Activated CD4-positive, alpha-beta T cell treated with anti-CD3 and anti-CD28 coated beads, Interleukin-2, amount 50 U/mL, for 4 hours (primary cell): Measurements from ENCODE around the gene COP1.
A peak's percentile ranks its signal among the peaks of the same experiment; 100 is the strongest.
"Not testable (repeated sequence)": the region's sequence is repeated elsewhere in the genome, so short reads cannot be mapped to it uniquely, and the experiment has no call there.

ENCODE experiments used
- DNase-seq, 2 experiments: peaks; one replicate each; pipeline ENCODE4 v3.0.0-alpha.2; 2020

The COP1 gene

DNA sequence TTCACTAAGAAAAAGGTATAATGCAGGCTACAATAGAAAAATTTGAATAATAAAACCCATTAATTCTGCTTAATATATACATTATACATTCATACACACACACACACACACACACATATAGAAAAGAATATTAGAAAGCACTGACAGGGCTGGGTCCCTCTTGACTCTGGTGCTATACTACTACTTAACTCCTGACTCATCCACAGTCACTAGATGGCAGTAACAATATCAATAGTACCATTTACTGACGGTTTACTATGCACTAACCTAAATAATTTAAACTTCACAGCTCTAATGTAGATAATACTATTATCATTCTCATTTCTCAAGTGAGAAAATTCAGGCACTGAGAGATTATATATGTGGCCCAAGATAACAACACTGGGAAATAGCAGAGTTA, 87.5 kb downstream of the COP1 start:
- no peak for DNase-seq

- no peak for DNase-seq
Measured at GRCh38 chr1:176118985-176119384, 88.1 kb downstream of the COP1 start.

- no peak for DNase-seq
Measured at GRCh38 chr1:176111835-176112234, 95.3 kb downstream of the COP1 start.

GRCh38 chr1:176110203-176110602, 96.9 kb downstream of the COP1 start:
- no peak for DNase-seq

GRCh38 chr1:176102768-176103350, 104.2 kb downstream of the COP1 start:
- no peak for DNase-seq

GRCh38 chr1:176101951-176102642, 105.0 kb downstream of the COP1 start:
- DNase-seq, result no peak

DNA sequence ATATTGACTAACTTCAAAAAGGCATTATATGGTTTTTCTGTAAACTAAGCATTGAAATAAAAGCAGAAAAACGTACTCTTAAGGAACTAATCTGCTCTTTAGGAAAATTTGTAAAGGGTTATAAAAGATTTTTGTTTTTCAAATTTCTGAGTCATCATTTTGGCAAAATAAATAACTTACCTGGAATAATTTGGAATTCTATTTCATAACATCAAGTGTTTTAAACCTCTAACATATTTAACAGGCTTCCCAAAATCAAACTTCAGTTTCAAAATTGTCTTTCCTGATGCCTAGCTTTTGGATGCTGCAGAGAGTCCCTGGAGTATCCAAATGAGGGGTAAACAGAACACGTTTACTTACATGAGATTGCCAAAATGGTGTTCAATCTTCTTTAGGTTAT, 108.5 kb downstream of the COP1 start:
- DNase-seq, result no peak

DNA sequence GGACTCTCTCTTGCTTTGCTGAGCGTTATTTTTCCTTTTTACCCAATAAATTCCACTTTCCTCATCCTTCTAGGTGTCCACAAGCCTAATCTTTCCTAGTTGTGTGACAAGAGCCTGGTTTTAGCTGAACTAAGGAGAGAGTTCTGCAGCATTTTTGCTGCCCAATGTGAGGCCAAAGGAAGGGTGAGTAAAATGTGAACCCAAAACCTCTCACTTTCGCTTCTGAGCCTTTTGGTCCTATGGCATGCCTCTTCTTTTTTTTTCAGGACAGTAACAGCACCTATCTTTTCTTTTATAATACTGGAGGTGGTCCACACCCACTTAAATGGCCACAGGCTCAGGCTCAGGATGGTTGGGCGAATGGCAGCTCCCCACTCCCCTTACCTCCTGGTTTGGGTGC, 111.1 kb downstream of the COP1 start:
- no peak for DNase-seq

DNA sequence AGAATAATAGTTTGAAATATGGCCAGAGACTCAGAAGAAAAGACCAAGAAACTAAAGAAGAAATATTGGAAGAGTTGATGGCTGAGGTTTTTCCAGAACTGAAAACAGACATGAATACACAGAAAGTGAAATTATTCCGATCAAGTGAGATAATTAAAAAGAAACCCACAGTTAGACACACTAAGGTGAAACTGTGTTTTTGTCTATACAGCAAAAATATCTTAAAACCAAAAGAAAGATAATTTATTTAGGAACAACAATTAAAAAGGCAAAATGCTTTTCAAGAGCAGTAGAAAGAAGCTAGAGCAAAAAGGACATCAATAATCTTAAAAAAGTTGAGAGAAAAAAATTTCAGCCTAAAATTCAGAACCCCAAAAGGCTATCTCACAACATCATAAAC, 116.3 kb downstream of the COP1 start:
- no peak for DNase-seq

DNA sequence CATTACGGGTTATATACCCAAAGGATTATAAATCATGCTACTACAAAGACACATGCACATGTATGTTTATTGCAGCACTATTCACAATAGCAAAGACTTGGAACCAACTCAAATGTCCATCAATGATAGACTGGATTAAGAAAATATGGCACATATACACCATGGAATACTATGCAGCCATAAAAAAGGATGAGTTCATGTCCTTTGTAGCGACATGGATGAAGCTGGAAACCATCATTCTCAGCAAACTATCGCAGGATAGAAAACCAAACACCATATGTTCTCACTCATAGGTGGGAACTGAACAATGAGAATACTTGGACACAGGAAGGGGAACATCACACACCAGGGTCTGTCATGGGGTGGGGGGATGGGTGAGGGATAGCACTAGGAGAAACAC, 119.3 kb downstream of the COP1 start:
- DNase-seq, result not testable (repeated sequence)

- DNase-seq, result peak in 1 of 2 experiments; percentile 2
Measured at GRCh38 chr1:176073524-176074157, 133.4 kb downstream of the COP1 start.

- no peak for DNase-seq
Measured at GRCh38 chr1:176068901-176069300, 138.2 kb downstream of the COP1 start.

DNA sequence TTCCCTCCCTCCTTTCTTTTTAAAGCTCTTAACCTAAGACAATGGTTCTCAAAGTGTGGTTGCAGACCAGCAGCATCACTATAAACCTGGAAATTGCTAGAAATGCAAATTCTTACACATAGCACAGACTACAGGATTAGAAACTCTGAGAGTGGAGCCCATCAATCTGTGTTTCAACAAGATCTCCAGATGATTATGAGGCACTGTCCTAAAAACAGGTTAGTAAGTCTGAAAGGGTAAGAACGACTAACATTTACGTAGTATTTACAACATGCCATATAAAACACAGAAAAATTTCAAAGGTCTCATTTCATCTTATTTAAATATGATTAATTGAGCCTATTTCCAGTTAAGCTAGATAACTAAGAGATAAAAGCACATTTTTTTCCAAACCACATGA, 138.8 kb downstream of the COP1 start:
- no peak for DNase-seq

GRCh38 chr1:176066709-176067108, 140.4 kb downstream of the COP1 start:
- no peak for DNase-seq

DNA sequence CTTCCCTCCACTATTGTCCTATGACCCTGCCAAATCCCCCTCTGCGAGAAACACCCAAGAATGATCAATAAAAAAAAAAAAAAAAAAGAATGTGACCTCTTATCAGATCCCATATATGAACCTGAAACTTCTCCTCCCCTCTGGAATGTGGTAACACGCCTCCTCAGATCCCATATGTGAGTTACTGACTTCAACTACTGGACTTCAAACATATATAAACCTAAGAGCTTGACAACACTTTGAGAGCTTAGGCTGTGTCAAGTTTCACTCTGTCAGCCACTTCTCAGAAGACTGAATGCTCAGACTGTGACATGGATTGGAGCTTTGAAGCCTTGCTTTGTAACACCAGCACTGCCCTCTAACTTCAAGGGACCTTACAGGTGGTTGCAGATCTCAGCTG, 148.4 kb downstream of the COP1 start:
- DNase-seq, result no peak

- DNase-seq, result no peak
Measured at GRCh38 chr1:176056312-176056711, 150.8 kb downstream of the COP1 start.

- DNase-seq, result no peak
Measured at GRCh38 chr1:176055398-176055797, 151.7 kb downstream of the COP1 start.

DNA sequence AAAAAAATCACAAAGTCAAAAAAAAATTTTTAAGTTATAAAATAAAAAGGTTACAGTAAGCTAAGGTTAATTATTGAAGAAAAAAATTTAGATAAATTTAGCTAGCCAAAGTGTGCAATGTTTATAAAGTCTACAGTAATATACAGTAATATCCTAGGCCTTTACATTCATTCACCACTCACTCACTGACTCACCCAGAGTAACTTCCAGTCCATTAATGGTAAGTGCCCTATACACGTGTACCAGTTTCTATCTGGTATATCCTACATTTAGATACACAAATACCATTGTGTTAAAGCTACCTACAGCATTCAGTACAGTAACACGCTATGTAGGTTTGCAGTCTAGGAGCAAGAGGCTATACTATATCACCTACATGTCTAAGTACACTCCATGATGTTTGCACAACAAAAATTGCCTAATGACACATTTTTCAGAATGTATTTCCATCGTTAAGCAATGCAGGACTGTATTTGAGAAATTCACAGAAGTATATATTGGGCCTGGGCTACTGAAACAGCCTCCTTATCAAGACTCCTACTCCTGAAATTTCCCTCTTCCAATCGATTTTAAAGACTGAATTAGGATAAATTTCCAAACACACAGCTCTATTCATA, 155.1 kb downstream of the COP1 start:
- DNase-seq, result no peak

DNA sequence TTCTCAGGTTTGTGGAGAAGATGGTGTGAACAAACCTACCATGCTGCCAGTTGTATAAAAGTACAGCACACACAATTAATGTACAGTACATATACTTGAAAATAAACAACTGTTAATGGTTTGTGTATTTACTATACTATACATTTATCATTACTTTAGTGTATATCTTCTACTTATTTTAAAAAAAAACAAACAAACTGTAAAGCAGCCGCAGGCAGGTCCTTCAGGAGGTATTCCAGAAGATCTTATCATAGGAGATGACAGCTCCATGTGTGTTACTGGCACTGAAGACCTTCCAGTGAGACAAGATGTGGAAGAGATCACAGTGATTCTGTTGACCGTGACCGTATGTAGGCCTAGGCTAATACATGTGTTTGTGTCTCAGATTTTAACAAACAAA, 155.7 kb downstream of the COP1 start:
- DNase-seq, result no peak

DNA sequence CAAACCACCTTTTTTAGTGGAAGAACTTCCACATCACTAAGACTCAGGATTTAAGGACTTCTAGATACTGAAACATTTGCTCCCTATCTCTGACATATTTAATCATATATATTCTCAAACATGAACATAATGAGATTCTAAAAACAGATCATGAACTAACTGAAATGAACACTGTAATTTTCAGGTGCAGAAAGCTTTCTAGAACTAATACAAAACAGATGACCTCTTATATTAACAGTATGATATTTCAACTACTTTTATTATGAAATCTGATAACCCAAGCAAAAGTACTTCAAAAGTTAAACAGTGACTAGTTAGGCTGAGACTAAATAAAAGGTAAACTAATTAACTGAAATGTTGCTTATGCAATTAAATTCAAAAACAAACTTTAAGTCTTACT, 157.5 kb downstream of the COP1 start:
- no peak for DNase-seq

DNA sequence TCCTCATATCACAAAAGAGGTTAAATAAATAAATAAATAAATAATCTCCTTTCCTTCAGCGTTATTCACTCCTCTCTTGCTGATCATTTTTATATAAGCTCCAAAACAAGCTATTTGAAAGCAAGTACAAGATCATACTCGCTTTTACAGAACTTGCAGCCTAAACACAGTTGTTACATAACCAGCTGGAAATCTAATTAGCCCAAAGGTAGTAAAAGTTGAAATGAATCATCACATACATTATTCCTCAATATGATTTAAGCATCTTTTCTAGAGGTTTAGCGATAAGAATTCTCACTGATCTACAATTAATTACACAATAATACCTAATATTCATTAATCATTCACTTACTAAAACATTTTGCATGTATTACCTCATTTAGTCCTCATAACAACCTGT, 160.2 kb downstream of the COP1 start:
- DNase-seq, result no peak

- no peak for DNase-seq
Measured at GRCh38 chr1:176043537-176043936, 163.5 kb downstream of the COP1 start.

DNA sequence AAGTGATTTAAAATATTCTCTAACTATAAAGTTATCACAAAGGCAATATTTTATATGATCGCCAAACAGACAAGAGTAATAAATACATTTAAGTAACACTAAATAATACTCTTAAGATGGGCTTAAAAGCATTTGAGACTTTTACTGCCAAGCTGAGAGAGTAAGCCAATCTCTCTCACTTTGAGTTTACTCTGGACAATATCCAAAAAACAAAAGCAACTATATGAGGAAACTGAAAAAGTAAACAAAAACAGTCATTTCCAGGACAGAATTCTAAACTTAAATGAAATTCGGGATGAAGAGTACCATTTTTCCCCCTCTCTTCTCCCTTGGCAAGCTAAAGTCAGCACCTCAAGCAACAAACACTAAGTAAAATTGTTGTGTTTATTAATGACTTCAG, 173.2 kb downstream of the COP1 start:
- no peak for DNase-seq

GRCh38 chr1:176033474-176033873, 173.6 kb downstream of the COP1 start:
- DNase-seq, result no peak
